ENCODE measurements around the gene ADAM12. TPM values are rescaled to one million over a fixed set of nuclear protein-coding genes. Genes with fewer than 3 reads are reported as not detected.
A peak's percentile ranks its signal among the peaks of the same experiment; 100 is the strongest.

Gene ADAM12
- total and polyA plus RNA-seq, 9 of the 15 experiments (the other 6 are each of a cell fraction or from before 2014, with no cell fraction given), result not detected

GRCh38 chr10:126199221-126199998 is 188.9 kb downstream of the ADAM12 start (continued):
- TF ChIP-seq FOXJ3 (CRISPR knock-in tag; IDR thresholded peaks at IDR 0.05), result no peak
- no peak for TF ChIP-seq PBX2 (CRISPR knock-in tag; IDR thresholded peaks at IDR 0.05; ENCODE audit: low read depth)
- 0 out of 2 replicates have a peak, but pooled peaks have one; percentile 33 for TF ChIP-seq PBX2 (tag; conservative IDR thresholded peaks at IDR 0.05; ENCODE audit: low read depth)
- TF ChIP-seq NR2C1 (IDR thresholded peaks at IDR 0.05), result no peak
- no peak for TF ChIP-seq NR2C1 (tag; IDR thresholded peaks at IDR 0.05)
- TF ChIP-seq MYNN (IDR thresholded peaks at IDR 0.05), result peak; percentile 82; the same call in 1 of the 2 replicates
- no peak for TF ChIP-seq MYNN (CRISPR knock-in tag; IDR thresholded peaks at IDR 0.05)
- peak; percentile 94 for TF ChIP-seq NFE2 (IDR thresholded peaks at IDR 0.05; ENCODE audit: low read depth)
- TF ChIP-seq TCF7L2 (IDR thresholded peaks at IDR 0.05; ENCODE audit: low read depth, low read length), result no peak
- no peak for TF ChIP-seq RBM34 (IDR thresholded peaks at IDR 0.05; ENCODE audit: borderline replicate concordance, insufficient read depth, low read length)
- TF ChIP-seq SMAD4 (CRISPR knock-in tag; conservative IDR thresholded peaks at IDR 0.05), result peak; percentile 63; the same call in 1 of the 2 replicates
- no peak for TF ChIP-seq NCOA6 (IDR thresholded peaks at IDR 0.05)
- peak; percentile 48; the same call in 1 of the 2 replicates for TF ChIP-seq ZNF143 (CRISPR knock-in tag; IDR thresholded peaks at IDR 0.05)
- peak; percentile 50 for TF ChIP-seq PKNOX1 (IDR thresholded peaks at IDR 0.05)
- no peak for TF ChIP-seq ZNF583 (CRISPR knock-in tag; IDR thresholded peaks at IDR 0.05)
- TF ChIP-seq ZNF347 (CRISPR knock-in tag; IDR thresholded peaks at IDR 0.05; ENCODE audit: low read depth), result no peak
- TF ChIP-seq ZNF518B (CRISPR knock-in tag; IDR thresholded peaks at IDR 0.05), result no peak
- peak; percentile 27; the same call in 1 of the 2 replicates for TF ChIP-seq ESRRA (IDR thresholded peaks at IDR 0.05; ENCODE audit: borderline replicate concordance, low read depth)
- no peak for TF ChIP-seq CBFB (CRISPR knock-in tag; IDR thresholded peaks at IDR 0.05)
- no peak for TF ChIP-seq BCL6 (CRISPR knock-in tag; IDR thresholded peaks at IDR 0.05)
- peak; percentile 81 for TF ChIP-seq JUN (IDR thresholded peaks at IDR 0.05; ENCODE audit: borderline replicate concordance, low read depth, low read length)
- no peak for TF ChIP-seq JUN (CRISPR knock-in tag; IDR thresholded peaks at IDR 0.05; ENCODE audit: borderline replicate concordance)
- TF ChIP-seq ZNF778 (CRISPR knock-in tag; IDR thresholded peaks at IDR 0.05), result no peak
- no peak for TF ChIP-seq ZNF212 (CRISPR knock-in tag; IDR thresholded peaks at IDR 0.05)

All from K562 (cell line).